ENCODE results near the gene CRYGS. TPM values are rescaled to one million over a fixed set of nuclear protein-coding genes. Genes with fewer than 3 reads are reported as not detected.
"Not testable (repeated sequence)": the region's sequence is repeated elsewhere in the genome, so short reads cannot be mapped to it uniquely, and the experiment has no call there.

Gene CRYGS
- total and polyA plus RNA-seq, 10 donors, result 4.2 to 24.8 (median 6.8) TPM

DNA sequence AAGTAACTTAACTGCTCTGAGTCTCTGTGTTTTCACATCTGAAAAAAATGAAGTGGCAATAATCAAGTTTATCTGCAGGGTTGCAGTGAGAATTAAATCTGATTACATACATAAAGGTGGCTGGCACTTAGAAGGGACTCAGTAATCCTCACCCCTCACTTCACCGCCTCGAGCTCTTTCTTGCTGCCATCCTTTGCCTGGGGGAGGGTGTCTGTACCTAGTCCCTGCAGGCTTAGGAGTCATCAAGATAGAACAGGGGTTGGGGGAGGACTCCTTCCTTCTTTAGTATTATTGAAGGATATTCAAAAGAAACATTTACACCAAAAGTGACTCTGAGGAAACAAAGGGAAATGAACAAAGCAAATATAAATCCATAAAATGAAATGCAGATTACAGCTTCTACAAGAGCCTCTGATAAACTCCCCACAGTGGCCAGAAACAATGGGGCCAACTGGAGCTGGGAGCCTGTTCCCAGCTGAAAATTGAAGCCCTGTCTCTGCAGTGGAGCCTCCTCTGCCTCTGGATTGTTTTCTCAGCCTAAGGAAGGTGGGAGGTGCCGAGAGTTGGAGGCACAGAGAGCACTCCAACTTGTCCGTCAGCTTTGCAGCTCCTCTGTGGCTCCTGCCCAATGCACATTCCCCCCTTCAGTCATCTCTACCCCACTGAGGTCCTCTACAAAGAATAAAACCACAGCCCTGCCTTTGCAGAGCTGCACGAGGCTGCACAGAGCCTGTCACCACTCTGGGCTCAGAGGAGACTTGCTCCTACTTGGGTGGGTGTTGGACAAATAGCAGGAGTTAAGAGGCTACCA is 41.8 kb downstream of the CRYGS start:
- intact Hi-C loops (cut with DNase I; ENCODE audit: low total_unique reads), result no loop called here
- Histone ChIP-seq H3K4me1 (peaks cover 0 to 11% (median 0%) of the 10 kb centered on the region in 6 donors), H3K4me3 (peak overlapping the region in 2 of 8 donors; percentile 7 to 9), H3K36me3 (no peaks in the 10 kb centered on the region), H3K27me3 (replicated peaks in 1 of 7) (peaks cover 0 to 8% (median 0%) of the 10 kb centered on the region in 7 donors), H3K9me3 (peaks cover 0 to 14% (median 2%) of the 10 kb centered on the region in 8 donors), H3K27ac (no peak overlapping the region)
- TF ChIP-seq, protein P1, sequence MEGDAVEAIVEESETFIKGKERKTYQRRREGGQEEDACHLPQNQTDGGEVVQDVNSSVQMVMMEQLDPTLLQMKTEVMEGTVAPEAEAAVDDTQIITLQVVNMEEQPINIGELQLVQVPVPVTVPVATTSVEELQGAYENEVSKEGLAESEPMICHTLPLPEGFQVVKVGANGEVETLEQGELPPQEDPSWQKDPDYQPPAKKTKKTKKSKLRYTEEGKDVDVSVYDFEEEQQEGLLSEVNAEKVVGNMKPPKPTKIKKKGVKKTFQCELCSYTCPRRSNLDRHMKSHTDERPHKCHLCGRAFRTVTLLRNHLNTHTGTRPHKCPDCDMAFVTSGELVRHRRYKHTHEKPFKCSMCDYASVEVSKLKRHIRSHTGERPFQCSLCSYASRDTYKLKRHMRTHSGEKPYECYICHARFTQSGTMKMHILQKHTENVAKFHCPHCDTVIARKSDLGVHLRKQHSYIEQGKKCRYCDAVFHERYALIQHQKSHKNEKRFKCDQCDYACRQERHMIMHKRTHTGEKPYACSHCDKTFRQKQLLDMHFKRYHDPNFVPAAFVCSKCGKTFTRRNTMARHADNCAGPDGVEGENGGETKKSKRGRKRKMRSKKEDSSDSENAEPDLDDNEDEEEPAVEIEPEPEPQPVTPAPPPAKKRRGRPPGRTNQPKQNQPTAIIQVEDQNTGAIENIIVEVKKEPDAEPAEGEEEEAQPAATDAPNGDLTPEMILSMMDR (IDR thresholded peaks at IDR 0.05 in 8 of 11, conservative IDR thresholded peaks at IDR 0.05 in 3 of 11), result no peak
- no peak for TF ChIP-seq POLR2A (IDR thresholded peaks at IDR 0.05)
- no peak for TF ChIP-seq POLR2AphosphoS5 (IDR thresholded peaks at IDR 0.05)
- 49 to 58% (median 51%) methylated on average over 5 of the region's 5 CpGs for WGBS, 5 donors
- no peak for DNase-seq

DNA sequence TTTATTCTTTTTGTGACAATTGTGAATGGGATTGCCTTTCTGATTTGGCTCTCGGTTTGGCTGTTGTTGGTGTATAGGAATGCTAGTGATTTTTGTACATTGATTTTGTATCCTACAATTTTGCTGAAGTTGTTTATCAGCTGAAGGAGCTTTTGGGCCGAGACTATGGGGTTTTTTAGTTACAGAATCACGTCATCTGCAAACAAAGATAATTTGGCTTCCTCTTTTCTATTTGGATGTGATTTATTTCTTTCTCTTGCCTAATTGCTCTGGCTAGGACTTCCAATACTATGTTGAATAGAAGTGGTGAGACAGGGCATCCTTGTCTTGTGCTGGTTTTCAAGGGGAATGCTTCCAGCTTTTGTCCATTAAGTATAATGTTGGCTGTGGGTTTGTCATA is 44.2 kb downstream of the CRYGS start:
- intact Hi-C loops (cut with DNase I; ENCODE audit: low total_unique reads); H3K27me3 ChIP-seq (replicated peaks in 1 of 7); H3K36me3 ChIP-seq; H3K27ac ChIP-seq; H3K4me3 ChIP-seq; DNase-seq: not testable (repeated sequence)
- 52 to 70% (median 57%) methylated on average over 3 of the region's 3 CpGs for WGBS, 5 donors
- Histone ChIP-seq H3K9me3 (peaks cover 0 to 14% (median 2%) of the 10 kb centered on the region in 8 donors), H3K4me1 (peaks cover 0 to 11% (median 0%) of the 10 kb centered on the region in 6 donors)

DNA sequence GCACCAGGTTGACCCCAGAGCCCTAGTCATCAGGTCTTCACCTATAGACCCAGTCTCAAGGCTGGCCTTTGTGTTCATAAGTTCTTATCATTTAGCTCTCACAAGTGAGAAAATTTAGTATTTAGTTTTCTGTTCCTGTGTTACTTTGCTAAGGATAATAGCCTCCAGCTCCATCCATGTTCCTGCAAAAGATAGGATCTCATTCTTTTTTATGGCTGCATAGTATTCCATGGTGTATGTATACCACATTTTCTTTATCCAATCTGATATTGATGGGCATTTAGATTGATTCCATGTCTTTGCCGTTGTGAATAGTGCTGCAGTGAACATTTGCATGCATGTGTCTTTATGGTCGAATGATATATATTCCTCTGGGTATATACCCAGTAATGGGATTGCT is 46.2 kb downstream of the CRYGS start:
- H3K36me3 ChIP-seq; H3K4me1 ChIP-seq; H3K27me3 ChIP-seq (replicated peaks in 1 of 7); H3K4me3 ChIP-seq; intact Hi-C loops (cut with DNase I; ENCODE audit: low total_unique reads); H3K27ac ChIP-seq; DNase-seq: not testable (repeated sequence)
- 89 to 98% (median 96%) methylated on average over 2 of the region's 2 CpGs for WGBS, 5 donors
- peaks cover 0 to 14% (median 2%) of the 10 kb centered on the region in 8 donors for H3K9me3 ChIP-seq

DNA sequence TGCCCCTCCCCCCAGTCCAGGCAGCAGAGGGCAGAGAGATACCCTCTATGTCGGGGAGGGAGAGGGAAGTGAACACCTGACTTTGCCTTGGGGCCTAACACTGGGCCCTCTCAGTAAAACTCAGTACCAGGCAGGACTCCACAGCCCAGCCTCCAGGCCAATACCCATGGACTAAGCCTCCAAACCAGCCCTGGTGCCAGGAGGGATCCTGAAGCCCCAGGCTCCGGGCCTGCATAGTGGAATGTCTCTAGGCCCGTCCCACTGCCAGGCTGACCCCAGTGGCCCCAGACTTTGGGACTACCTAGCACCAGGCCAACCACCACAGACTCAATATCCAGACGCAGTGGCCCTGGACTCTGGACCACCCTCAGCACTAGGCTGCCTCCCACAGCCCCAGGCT is 46.6 kb downstream of the CRYGS start:
- TF ChIP-seq POLR2A (IDR thresholded peaks at IDR 0.05) (no peak), POLR2AphosphoS5 (IDR thresholded peaks at IDR 0.05) (no peak)
- peaks cover 0 to 3% (median 0%) of the 10 kb centered on the region in 7 donors for H3K27me3 ChIP-seq (replicated peaks in 1 of 7)
- no peak overlapping the region for H3K27ac ChIP-seq
- 71 to 94% (median 89%) methylated on average over 1 to 4 of the region's 4 CpGs for WGBS, 5 donors
- no peak overlapping the region for H3K4me3 ChIP-seq
- intact Hi-C loops (cut with DNase I; ENCODE audit: low total_unique reads), result no loop called here
- peaks cover 0 to 4% (median 0%) of the 10 kb centered on the region in 6 donors for H3K4me1 ChIP-seq
- no peaks in the 10 kb centered on the region for H3K36me3 ChIP-seq
- DNase-seq, result no peak
- H3K9me3 ChIP-seq, result peaks cover 0 to 14% (median 2%) of the 10 kb centered on the region in 8 donors

DNA sequence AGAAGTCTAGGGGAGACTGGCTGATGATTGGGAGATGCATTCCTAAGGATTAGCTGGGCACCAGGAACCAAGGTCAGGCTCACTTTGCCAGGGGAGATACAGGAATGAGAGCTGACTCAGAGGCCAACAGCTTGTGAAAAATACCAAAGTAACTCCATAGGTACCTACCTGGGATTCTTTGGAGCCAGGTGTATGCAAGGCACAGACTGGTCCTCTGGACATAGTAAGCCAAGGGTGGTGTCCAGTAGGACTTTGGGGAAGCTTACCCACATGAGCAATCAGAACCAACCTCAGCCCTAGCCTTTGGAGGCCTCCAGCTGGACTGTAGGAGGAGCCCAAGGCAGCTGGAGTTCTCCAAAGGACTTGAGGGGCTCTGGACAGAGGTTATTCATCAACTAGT is 47.5 kb downstream of the CRYGS start:
- TF ChIP-seq POLR2AphosphoS5 (IDR thresholded peaks at IDR 0.05), result no peak
- TF ChIP-seq POLR2A (IDR thresholded peaks at IDR 0.05), result no peak
- TF ChIP-seq, protein P1 (IDR thresholded peaks at IDR 0.05 in 8 of 11, conservative IDR thresholded peaks at IDR 0.05 in 3 of 11), result no peak
- intact Hi-C loops (cut with DNase I; ENCODE audit: low total_unique reads), result no loop called here
- H3K4me1 ChIP-seq, result peaks cover 0 to 4% (median 0%) of the 10 kb centered on the region in 6 donors
- no peak overlapping the region for H3K4me3 ChIP-seq
- H3K27me3 ChIP-seq (replicated peaks in 1 of 7), result no peaks in the 10 kb centered on the region
- peaks cover 0 to 14% (median 2%) of the 10 kb centered on the region in 8 donors for H3K9me3 ChIP-seq
- H3K36me3 ChIP-seq, result no peaks in the 10 kb centered on the region
- DNase-seq, result no peak
- H3K27ac ChIP-seq, result no peak overlapping the region

Measured in spleen (tissue), 11 donors.